Skin epidermis (tissue), 12 donors: Measurements from ENCODE around the gene PUS7L.

ENCODE experiments used
- H3K27ac ChIP-seq, 21 experiments: fragments of 200-600 bp; sonication (generic) in 11 of 21; one replicate each; pipeline ENCODE4 v1.5.0; 2020; ENCODE audit warnings: mild to moderate bottlenecking in 3 of 21, inconsistent platforms in 2 of 21, moderate library complexity in 2 of 21
- H3K4me3 ChIP-seq, 7 experiments: fragments of 200-600 bp; sonication (generic) in 2 of 7; one replicate each; pipeline ENCODE4 v1.5.0; 2020; ENCODE audit warnings: inconsistent platforms in 2 of 7, mild to moderate bottlenecking in 2 of 7, moderate library complexity in 1 of 7

Gene PUS7L

GRCh38 chr12:43675048-43675904 is 83.3 kb downstream of the PUS7L start:
- no peak overlapping the region for H3K4me3 ChIP-seq
- H3K27ac ChIP-seq, result no peak overlapping the region

DNA sequence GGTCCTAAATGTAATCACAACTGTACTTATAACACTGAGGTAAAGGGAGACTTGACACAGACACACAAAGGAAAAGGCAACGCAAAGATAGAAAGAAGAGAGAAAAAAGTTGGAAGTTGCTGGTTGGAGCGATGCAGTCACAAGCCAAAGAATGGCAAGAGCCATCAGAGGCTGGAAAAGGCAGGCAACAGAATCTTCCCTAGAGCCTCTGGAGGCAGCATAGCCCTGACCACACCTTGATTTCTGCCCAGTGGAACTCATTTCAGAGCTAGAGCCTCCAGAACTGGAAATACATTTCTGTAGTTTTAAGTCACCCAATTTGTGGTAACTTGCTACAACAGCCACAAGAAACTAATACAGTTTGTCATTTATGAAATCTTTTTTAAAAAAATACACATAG is 89.2 kb downstream of the PUS7L start:
- H3K27ac ChIP-seq, result no peak overlapping the region
- no peak overlapping the region for H3K4me3 ChIP-seq
